ENCODE data around the gene GJB4.

The GJB4 gene

GRCh38 chr1:34742667-34743270 lies 16.8 kb upstream of the GJB4 start:
- TF ChIP-seq EZH2phosphoT487 (IDR thresholded peaks at IDR 0.05; ENCODE audit: low read depth) (no peak), CTCF (IDR thresholded peaks at IDR 0.05; ENCODE audit: low read depth, low read length) (peak; percentile 68)
- Histone ChIP-seq H3K9ac (ENCODE audit: low read length) (no peak overlapping the region), H2AFZ (ENCODE audit: low read depth, low read length) (no peak overlapping the region; the same call in 1 of the 2 replicates), H3K79me2 (ENCODE audit: low read length) (no peaks in the 10 kb centered on the region), H3K27ac (ENCODE audit: low read length) (no peak overlapping the region), H3K36me3 (replicated peaks; ENCODE audit: low read depth, low read length) (no peaks in the 10 kb centered on the region), H3K4me3 (ENCODE audit: low read length) (no peak overlapping the region), H3K9me3 (ENCODE audit: insufficient read depth, low read length) (no peaks in the 10 kb centered on the region), H3K4me2 (ENCODE audit: low read length) (peak overlapping the region; percentile 39), H4K20me1 (ENCODE audit: insufficient read depth, low read length) (no peaks in the 10 kb centered on the region), H3K4me1 (ENCODE audit: low read length) (no peaks in the 10 kb centered on the region), H3K27me3 (ENCODE audit: low read depth, low read length) (no peaks in the 10 kb centered on the region)

- no peak overlapping the region for H3K9ac ChIP-seq (ENCODE audit: low read length)
- no peak overlapping the region for H3K27ac ChIP-seq (ENCODE audit: low read length)
- no peaks in the 10 kb centered on the region for H4K20me1 ChIP-seq (ENCODE audit: insufficient read depth, low read length)
- no peak for TF ChIP-seq CTCF (IDR thresholded peaks at IDR 0.05; ENCODE audit: low read depth, low read length)
- TF ChIP-seq EZH2phosphoT487 (IDR thresholded peaks at IDR 0.05; ENCODE audit: low read depth) = no peak
- no peak overlapping the region for H3K4me3 ChIP-seq (ENCODE audit: low read length)
- H3K4me1 ChIP-seq (ENCODE audit: low read length) = no peaks in the 10 kb centered on the region
- no peak overlapping the region for H2AFZ ChIP-seq (ENCODE audit: low read depth, low read length)
- H3K79me2 ChIP-seq (ENCODE audit: low read length) = no peaks in the 10 kb centered on the region
- no peak overlapping the region for H3K4me2 ChIP-seq (ENCODE audit: low read length)
- no peaks in the 10 kb centered on the region for H3K9me3 ChIP-seq (ENCODE audit: insufficient read depth, low read length)
- H3K36me3 ChIP-seq (replicated peaks; ENCODE audit: low read depth, low read length) = no peaks in the 10 kb centered on the region
- H3K27me3 ChIP-seq (ENCODE audit: low read depth, low read length) = no peaks in the 10 kb centered on the region
These were observed 15.8 kb upstream of the GJB4 start for GRCh38 chr1:34743775-34744174.

- Histone ChIP-seq H3K4me2 (ENCODE audit: low read length) (no peak overlapping the region), H3K9me3 (ENCODE audit: insufficient read depth, low read length) (no peaks in the 10 kb centered on the region), H2AFZ (ENCODE audit: low read depth, low read length) (no peak overlapping the region), H3K27ac (ENCODE audit: low read length) (no peak overlapping the region), H4K20me1 (ENCODE audit: insufficient read depth, low read length) (no peaks in the 10 kb centered on the region), H3K27me3 (ENCODE audit: low read depth, low read length) (no peaks in the 10 kb centered on the region), H3K9ac (ENCODE audit: low read length) (no peak overlapping the region), H3K36me3 (replicated peaks; ENCODE audit: low read depth, low read length) (no peaks in the 10 kb centered on the region), H3K4me1 (ENCODE audit: low read length) (no peaks in the 10 kb centered on the region), H3K4me3 (ENCODE audit: low read length) (no peak overlapping the region), H3K79me2 (ENCODE audit: low read length) (no peaks in the 10 kb centered on the region)
- TF ChIP-seq EZH2phosphoT487 (IDR thresholded peaks at IDR 0.05; ENCODE audit: low read depth) (no peak), CTCF (IDR thresholded peaks at IDR 0.05; ENCODE audit: low read depth, low read length) (no peak)
These were observed 14.7 kb upstream of the GJB4 start for GRCh38 chr1:34744851-34745250.

- Histone ChIP-seq H3K4me3 (ENCODE audit: low read length) (no peak overlapping the region), H3K36me3 (replicated peaks; ENCODE audit: low read depth, low read length) (no peaks in the 10 kb centered on the region), H3K9me3 (ENCODE audit: insufficient read depth, low read length) (no peaks in the 10 kb centered on the region), H3K27ac (ENCODE audit: low read length) (no peak overlapping the region), H3K27me3 (ENCODE audit: low read depth, low read length) (no peaks in the 10 kb centered on the region), H3K4me2 (ENCODE audit: low read length) (no peak overlapping the region), H3K79me2 (ENCODE audit: low read length) (no peaks in the 10 kb centered on the region), H3K4me1 (ENCODE audit: low read length) (no peaks in the 10 kb centered on the region), H4K20me1 (ENCODE audit: insufficient read depth, low read length) (no peaks in the 10 kb centered on the region), H3K9ac (ENCODE audit: low read length) (no peak overlapping the region), H2AFZ (ENCODE audit: low read depth, low read length) (no peak overlapping the region)
- TF ChIP-seq EZH2phosphoT487 (IDR thresholded peaks at IDR 0.05; ENCODE audit: low read depth) (no peak), CTCF (IDR thresholded peaks at IDR 0.05; ENCODE audit: low read depth, low read length) (no peak)
These were observed 13.9 kb upstream of the GJB4 start for GRCh38 chr1:34745666-34746065.
